Right lobe of liver (tissue), 6 donors: ENCODE data around the gene AMBRA1. TPM values are rescaled to one million over a fixed set of nuclear protein-coding genes. Genes with fewer than 3 reads are reported as not detected.

ENCODE experiments used
- ATAC-seq, 4 donors: fragments of 200-7000 bp; cut with Tn5 transposase; one replicate each; pipeline ENCODE4 v1.9.1; 2020; ENCODE audit warnings: mild to moderate bottlenecking in 4 of 4, moderate library complexity in 4 of 4
- DNase-seq, 3 donors: peaks; one replicate each; pipeline ENCODE4 v3.0.0-alpha.2; 2020
- H3K27ac ChIP-seq, 3 donors: fragments of 200-600 bp; one replicate each; pipeline ENCODE4 v1.8.0; 2022
- H3K27me3 ChIP-seq, 2 donors: fragments of 200-600 bp; one replicate each; pipeline ENCODE4 v1.8.0; 2022
- H3K36me3 ChIP-seq, 4 donors: fragments of 200-600 bp; sonication (generic) in 1 of 4; one replicate each; pipeline versions ENCODE4 v1.5.1 to v1.8.0; 2017 to 2022; ENCODE audit warnings: control low read depth in 1 of 4
- H3K4me1 ChIP-seq, 4 donors: fragments of 200-600 bp; sonication (generic) in 1 of 4; one replicate each; pipeline versions ENCODE4 v1.5.1 to v1.8.0; 2017 to 2022; ENCODE audit warnings: control low read depth in 1 of 4
- H3K4me3 ChIP-seq, 3 donors: fragments of 200-600 bp; one replicate each; pipeline ENCODE4 v1.8.0; 2022
- H3K9me3 ChIP-seq, 4 donors: fragments of 200-600 bp; sonication (generic) in 1 of 4; one replicate each; pipeline versions ENCODE4 v1.5.1 to v1.8.0; 2017 to 2022; ENCODE audit warnings: control low read depth in 1 of 4
- CTCF ChIP-seq, 4 donors: fragments of 200-600 bp in 3 of 4; fragments of 450-650 bp in 1 of 4; IDR thresholded peaks; one replicate each; pipeline versions ENCODE4 v1.5.1 to v1.8.0; 2016 to 2022; ENCODE audit warnings: antibody characterized with exemption in 4 of 4, mild to moderate bottlenecking in 2 of 4
- POLR2A ChIP-seq: fragments of 450-650 bp; IDR thresholded peaks from one replicate; pipeline ENCODE4 v1.6.1; 2017; ENCODE audit warnings: antibody characterized with exemption, mild to moderate bottlenecking
- WGBS: methylation state at CpG from one replicate; pipeline ENCODE4 v1.1.6; 2018; ENCODE audit warnings: low coverage, low lambda C conversion rate; ENCODE audit not compliant: insufficient coverage; ENCODE audit errors: missing lambda C conversion rate; 5-methylcytosine and 5-hydroxymethylcytosine counted together
- intact Hi-C, 2 donors: fragments of 100-400 bp; cut with DNase I; formaldehyde crosslinking; loops; one replicate each; pipeline versions ENCODE4 v1.11.2 to v1.14.1; 2022
- total RNA-seq, 6 experiments: library from RNA; depleted of rRNA in 2 of 6; stranded (reverse); fragments of >200 nt in 2 of 6; fragmentation: NEBNext Ultra II Directional in 3 of 6; extraction: Animal tissue kit (Norgen Biotek cat#: 25700) in 3 of 6; gene quantifications; one replicate each; pipeline versions ENCODE4 v1.1.0 to v1.2.4, GENCODE V29; 2016 to 2023
- donor health status: DM: no; HTN: yes; CAD: no.
- donor health status: DM: no; HTN: no; CAD: no.
- donor health status: DM: no; HTN: no; CAD: no.
- donor health status: DM: no; HTN: yes; CAD: no.
- donor health status: DM: no; HTN: yes; CAD: no.

AMBRA1 gene
- total RNA-seq, 6 experiments from 2014 or later: 11.0 to 15.7 (median 13.6) TPM

- Histone ChIP-seq H3K36me3 (no peaks in the 10 kb centered on the region), H3K27me3 (no peaks in the 10 kb centered on the region), H3K9me3 (no peaks in the 10 kb centered on the region), H3K4me1 (peaks cover 0 to 14% (median 5%) of the 10 kb centered on the region in 4 donors), H3K27ac (no peak overlapping the region), H3K4me3 (no peak overlapping the region)
- TF ChIP-seq CTCF (IDR thresholded peaks at IDR 0.05): peak; percentile 50 to 69 (median 54)
- no peak for TF ChIP-seq POLR2A
- no peak for DNase-seq
- peak in 3 of 4 donors; percentile 3 to 14 (median 11) for ATAC-seq
- intact Hi-C loops: no loop called here
- 60% methylated on average over 3 of the region's 33 CpGs for WGBS
Measured at GRCh38 chr11:46352063-46352841, 241.6 kb downstream of the AMBRA1 start.

GRCh38 chr11:46351606-46352005, 242.2 kb downstream of the AMBRA1 start:
- no peak overlapping the region for H3K4me3 ChIP-seq
- intact Hi-C loops: no loop called here
- no peaks in the 10 kb centered on the region for H3K36me3 ChIP-seq
- WGBS: 40% methylated on average over 1 of the region's 5 CpGs
- no peak for TF ChIP-seq CTCF (IDR thresholded peaks at IDR 0.05)
- TF ChIP-seq POLR2A: no peak
- ATAC-seq (no peak), DNase-seq (no peak)
- no peaks in the 10 kb centered on the region for H3K9me3 ChIP-seq
- H3K27me3 ChIP-seq: no peaks in the 10 kb centered on the region
- peaks cover 0 to 14% (median 5%) of the 10 kb centered on the region in 4 donors for H3K4me1 ChIP-seq
- H3K27ac ChIP-seq: no peak overlapping the region

- Histone ChIP-seq H3K4me3 (no peak overlapping the region), H3K27me3 (no peaks in the 10 kb centered on the region), H3K4me1 (peaks cover 0 to 14% (median 5%) of the 10 kb centered on the region in 4 donors), H3K36me3 (no peaks in the 10 kb centered on the region), H3K9me3 (no peaks in the 10 kb centered on the region), H3K27ac (no peak overlapping the region)
- intact Hi-C loops: no loop called here
- DNase-seq (no peak), ATAC-seq (no peak)
- TF ChIP-seq CTCF (IDR thresholded peaks at IDR 0.05) (no peak), POLR2A (no peak)
- WGBS: 40% methylated on average over 1 of the region's 8 CpGs
Measured at GRCh38 chr11:46351148-46351547, 242.7 kb downstream of the AMBRA1 start.

GRCh38 chr11:46350695-46351094, 243.1 kb downstream of the AMBRA1 start:
- no peak for ATAC-seq
- no peaks in the 10 kb centered on the region for H3K9me3 ChIP-seq
- H3K27ac ChIP-seq: no peak overlapping the region
- no peak overlapping the region for H3K4me3 ChIP-seq
- no peak for DNase-seq
- no peaks in the 10 kb centered on the region for H3K27me3 ChIP-seq
- no peaks in the 10 kb centered on the region for H3K36me3 ChIP-seq
- WGBS: 30% methylated on average over 2 of the region's 3 CpGs
- H3K4me1 ChIP-seq: peaks cover 0 to 14% (median 5%) of the 10 kb centered on the region in 4 donors
- intact Hi-C loops: no loop called here
- TF ChIP-seq POLR2A: no peak
- TF ChIP-seq CTCF (IDR thresholded peaks at IDR 0.05): no peak
